HepG2 (cell line): ENCODE results near the gene CACTIN. TPM values are rescaled to one million over a fixed set of nuclear protein-coding genes. Genes with fewer than 3 reads are reported as not detected.
A peak's percentile ranks its signal among the peaks of the same experiment; 100 is the strongest.

Source experiments
- BORCS8-MEF2B ChIP-seq: sonication (generic); formaldehyde crosslinking; IDR thresholded peaks from 2 replicates; pipeline ENCODE4 v1.8.0; 2022; ENCODE audit warnings: mild to moderate bottlenecking, missing genetic modification reagents
- CBFB ChIP-seq: sonication (generic); formaldehyde crosslinking; IDR thresholded peaks from 2 replicates; pipeline ENCODE4 v1.4.0; 2020; ENCODE audit warnings: missing genetic modification reagents
- GTF3A ChIP-seq: sonication (generic); formaldehyde crosslinking; conservative IDR thresholded peaks from 2 replicates; pipeline ENCODE4 v1.4.0; 2020; ENCODE audit warnings: mild to moderate bottlenecking, missing genetic modification reagents
- NBN ChIP-seq: fragments of 450-650 bp; conservative IDR thresholded peaks from 2 replicates; pipeline ENCODE4 v1.6.1; 2017
- SAFB2 ChIP-seq: sonication (generic); formaldehyde crosslinking; IDR thresholded peaks from 2 replicates; pipeline ENCODE4 v1.5.1; 2020; ENCODE audit warnings: missing genetic modification reagents, low read depth, mild to moderate bottlenecking, borderline replicate concordance
- SIN3A ChIP-seq: IDR thresholded peaks from 2 replicates; pipeline ENCODE4 v1.6.1; 2011; ENCODE audit warnings: low read depth, mild to moderate bottlenecking, control low read depth, low read length, borderline replicate concordance
- SMC3 ChIP-seq: IDR thresholded peaks from 2 replicates; pipeline ENCODE4 v1.6.1; 2011; ENCODE audit warnings: low read length, improper control_type of control experiment
- SP140L ChIP-seq: sonication (generic); formaldehyde crosslinking; IDR thresholded peaks from 2 replicates; pipeline ENCODE4 v1.4.0; 2020; ENCODE audit warnings: missing genetic modification reagents, borderline replicate concordance
- SP4 ChIP-seq: sonication (generic); formaldehyde crosslinking; IDR thresholded peaks from 2 replicates; pipeline ENCODE4 v1.8.1; 2023; ENCODE audit warnings: mild to moderate bottlenecking, missing genetic modification reagents
- SP5 ChIP-seq: IDR thresholded peaks from 2 replicates; pipeline ENCODE4 v1.6.1; 2016; ENCODE audit warnings: low read depth, borderline replicate concordance
- TAF15 ChIP-seq: fragments of 200-400 bp; formaldehyde crosslinking; IDR thresholded peaks from one replicate; pipeline ENCODE4 v1.6.1; 2018; ENCODE audit warnings: mild to moderate bottlenecking, low read depth, low read length; ENCODE audit not compliant: poor library complexity, severe bottlenecking
- XRCC5 ChIP-seq: fragments of 200-400 bp; formaldehyde crosslinking; optimal IDR thresholded peaks from 2 replicates; pipeline ENCODE3; 2017; ENCODE audit warnings: mild to moderate bottlenecking, low read length
- ZFX ChIP-seq: sonication (generic); formaldehyde crosslinking; IDR thresholded peaks from 2 replicates; pipeline ENCODE4 v1.4.0; 2020; ENCODE audit warnings: mild to moderate bottlenecking, low read depth, missing genetic modification reagents, moderate library complexity
- ZNF260 ChIP-seq: sonication (generic); formaldehyde crosslinking; IDR thresholded peaks from 2 replicates; pipeline ENCODE4 v1.4.0; 2020; ENCODE audit warnings: missing genetic modification reagents, low read depth, mild to moderate bottlenecking, borderline replicate concordance
- ZNF264 ChIP-seq: sonication (generic); formaldehyde crosslinking; IDR thresholded peaks from 2 replicates; pipeline ENCODE4 v1.4.0; 2020; ENCODE audit warnings: missing genetic modification reagents
- ZNF446 ChIP-seq: sonication (generic); formaldehyde crosslinking; IDR thresholded peaks from 2 replicates; pipeline ENCODE4 v1.5.0; 2020; ENCODE audit warnings: mild to moderate bottlenecking, missing genetic modification reagents
- ZSCAN21 ChIP-seq: sonication (generic); formaldehyde crosslinking; IDR thresholded peaks from 2 replicates; pipeline ENCODE4 v1.8.0; 2022; ENCODE audit warnings: mild to moderate bottlenecking, missing genetic modification reagents, moderate library complexity, borderline replicate concordance
- polyA plus RNA-seq, 8 experiments: library from polyadenylated mRNA; depleted of rRNA in 3 of 8; stranded (reverse) in 7 of 8; unstranded in 1 of 8; fragments of >200 nt; fragmentation: Illumina TruSeq in 4 of 8; extraction: Trizol in 4 of 8; gene quantifications; 2 replicates each; pipeline versions ENCODE4 v1.2.1 to v1.2.3, GENCODE V29; 2011 to 2016; ENCODE audit warnings: low read depth in 4 of 8, missing spikeins in 1 of 8, mixed read lengths in 1 of 8; ENCODE audit not compliant: insufficient read depth in 1 of 8
- total RNA-seq, 5 experiments: library from RNA; depleted of rRNA; stranded (reverse); fragments of >200 nt; fragmentation: Illumina TruSeq; extraction: Trizol; gene quantifications; 2 replicates each; pipeline ENCODE4 v1.2.3, GENCODE V29; 2016; ENCODE audit warnings: low read depth in 1 of 5
- TF ChIP-seq, protein P1 (sequence below): sonication (generic); formaldehyde crosslinking; IDR thresholded peaks from 2 replicates; pipeline ENCODE4 v1.9.0; 2022; ENCODE audit warnings: missing genetic modification reagents, mild to moderate bottlenecking, borderline replicate concordance
- TF ChIP-seq, protein P2 (sequence below): sonication (generic); formaldehyde crosslinking; IDR thresholded peaks from 2 replicates; pipeline ENCODE4 v1.4.0; 2020; ENCODE audit warnings: missing genetic modification reagents, mild to moderate bottlenecking, borderline replicate concordance
- TF ChIP-seq, protein P3 (sequence below): sonication (generic); formaldehyde crosslinking; IDR thresholded peaks from 2 replicates; pipeline ENCODE4 v1.4.0; 2020; ENCODE audit warnings: missing genetic modification reagents, borderline replicate concordance
- TF ChIP-seq, protein P4 (sequence below): IDR thresholded peaks from 2 replicates; pipeline ENCODE4 v1.6.1; 2012; ENCODE audit warnings: low read depth, low read length, improper control_type of control experiment
- TF ChIP-seq, protein P5 (sequence below): sonication (generic); formaldehyde crosslinking; IDR thresholded peaks from 2 replicates; pipeline ENCODE4 v1.8.1; 2023; ENCODE audit warnings: mild to moderate bottlenecking, missing genetic modification reagents, borderline replicate concordance

The CACTIN gene
- total and polyA plus RNA-seq, 2 of the 13 experiments (the other 11 are each of a cell fraction or from before 2014, with no cell fraction given) = 10.0 to 16.6 TPM

DNA sequence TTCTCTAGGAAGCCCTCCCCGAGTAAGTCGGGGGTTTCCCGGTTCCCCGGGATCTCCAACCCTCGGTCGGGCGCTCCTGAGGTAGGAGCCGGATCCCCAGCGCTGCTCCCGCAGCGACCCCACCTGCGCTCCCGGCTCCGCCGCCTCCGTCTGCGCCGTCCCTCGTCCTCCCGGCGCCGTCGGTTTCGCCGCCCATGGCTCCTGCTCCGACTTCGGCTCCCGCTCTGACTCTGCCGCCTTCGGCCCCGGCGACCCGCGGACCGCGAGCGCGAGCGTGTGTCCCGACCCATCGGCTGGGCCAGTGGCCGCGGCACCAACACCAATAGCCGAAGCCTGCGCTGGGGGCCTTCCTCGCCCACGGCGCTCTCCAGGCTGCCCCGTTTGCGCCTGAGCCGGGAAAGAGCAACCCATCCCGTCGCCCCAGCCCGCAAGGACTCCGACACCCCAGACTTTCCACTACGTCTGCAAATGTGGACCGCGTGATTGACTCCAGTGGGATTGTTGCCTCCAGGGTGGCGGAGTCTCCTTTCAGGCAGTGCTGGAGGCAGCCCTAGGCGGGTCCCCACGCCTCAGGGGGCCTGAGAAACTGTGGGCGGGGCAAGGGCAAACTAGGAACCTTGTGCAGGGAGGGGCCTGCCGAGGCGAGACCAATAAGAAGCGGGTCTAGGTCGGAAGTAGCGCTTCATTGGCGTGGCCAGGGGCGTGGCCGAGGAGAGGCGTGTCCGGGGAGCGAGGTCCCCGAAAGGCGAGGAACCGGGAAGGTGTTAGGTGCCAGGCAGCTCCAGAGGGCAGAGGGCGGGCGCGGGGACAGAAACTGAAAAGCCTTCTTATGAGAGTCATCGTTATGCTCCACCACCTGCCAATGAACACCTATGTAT, at the start of gene CACTIN (continued):
- TF ChIP-seq, protein P1, sequence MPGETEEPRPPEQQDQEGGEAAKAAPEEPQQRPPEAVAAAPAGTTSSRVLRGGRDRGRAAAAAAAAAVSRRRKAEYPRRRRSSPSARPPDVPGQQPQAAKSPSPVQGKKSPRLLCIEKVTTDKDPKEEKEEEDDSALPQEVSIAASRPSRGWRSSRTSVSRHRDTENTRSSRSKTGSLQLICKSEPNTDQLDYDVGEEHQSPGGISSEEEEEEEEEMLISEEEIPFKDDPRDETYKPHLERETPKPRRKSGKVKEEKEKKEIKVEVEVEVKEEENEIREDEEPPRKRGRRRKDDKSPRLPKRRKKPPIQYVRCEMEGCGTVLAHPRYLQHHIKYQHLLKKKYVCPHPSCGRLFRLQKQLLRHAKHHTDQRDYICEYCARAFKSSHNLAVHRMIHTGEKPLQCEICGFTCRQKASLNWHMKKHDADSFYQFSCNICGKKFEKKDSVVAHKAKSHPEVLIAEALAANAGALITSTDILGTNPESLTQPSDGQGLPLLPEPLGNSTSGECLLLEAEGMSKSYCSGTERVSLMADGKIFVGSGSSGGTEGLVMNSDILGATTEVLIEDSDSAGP (CRISPR knock-in tag) = peak; percentile 95
- TF ChIP-seq, protein P2, sequence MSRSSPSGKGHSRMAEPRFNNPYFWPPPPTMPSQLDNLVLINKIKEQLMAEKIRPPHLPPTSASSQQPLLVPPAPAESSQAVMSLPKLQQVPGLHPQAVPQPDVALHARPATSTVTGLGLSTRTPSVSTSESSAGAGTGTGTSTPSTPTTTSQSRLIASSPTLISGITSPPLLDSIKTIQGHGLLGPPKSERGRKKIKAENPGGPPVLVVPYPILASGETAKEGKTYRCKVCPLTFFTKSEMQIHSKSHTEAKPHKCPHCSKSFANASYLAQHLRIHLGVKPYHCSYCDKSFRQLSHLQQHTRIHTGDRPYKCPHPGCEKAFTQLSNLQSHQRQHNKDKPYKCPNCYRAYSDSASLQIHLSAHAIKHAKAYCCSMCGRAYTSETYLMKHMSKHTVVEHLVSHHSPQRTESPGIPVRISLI (CRISPR knock-in tag) = no peak
- TF ChIP-seq, protein P3, sequence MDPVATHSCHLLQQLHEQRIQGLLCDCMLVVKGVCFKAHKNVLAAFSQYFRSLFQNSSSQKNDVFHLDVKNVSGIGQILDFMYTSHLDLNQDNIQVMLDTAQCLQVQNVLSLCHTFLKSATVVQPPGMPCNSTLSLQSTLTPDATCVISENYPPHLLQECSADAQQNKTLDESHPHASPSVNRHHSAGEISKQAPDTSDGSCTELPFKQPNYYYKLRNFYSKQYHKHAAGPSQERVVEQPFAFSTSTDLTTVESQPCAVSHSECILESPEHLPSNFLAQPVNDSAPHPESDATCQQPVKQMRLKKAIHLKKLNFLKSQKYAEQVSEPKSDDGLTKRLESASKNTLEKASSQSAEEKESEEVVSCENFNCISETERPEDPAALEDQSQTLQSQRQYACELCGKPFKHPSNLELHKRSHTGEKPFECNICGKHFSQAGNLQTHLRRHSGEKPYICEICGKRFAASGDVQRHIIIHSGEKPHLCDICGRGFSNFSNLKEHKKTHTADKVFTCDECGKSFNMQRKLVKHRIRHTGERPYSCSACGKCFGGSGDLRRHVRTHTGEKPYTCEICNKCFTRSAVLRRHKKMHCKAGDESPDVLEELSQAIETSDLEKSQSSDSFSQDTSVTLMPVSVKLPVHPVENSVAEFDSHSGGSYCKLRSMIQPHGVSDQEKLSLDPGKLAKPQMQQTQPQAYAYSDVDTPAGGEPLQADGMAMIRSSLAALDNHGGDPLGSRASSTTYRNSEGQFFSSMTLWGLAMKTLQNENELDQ (CRISPR knock-in tag) = no peak
- TF ChIP-seq ZNF264 (CRISPR knock-in tag) = no peak
- TF ChIP-seq ZNF260 (CRISPR knock-in tag) = no peak
- TF ChIP-seq SAFB2 (CRISPR knock-in tag) = peak; percentile 77
- TF ChIP-seq XRCC5 = peak; percentile 83
- TF ChIP-seq SMC3 = no peak
- TF ChIP-seq ZNF446 (CRISPR knock-in tag) = 0 out of 2 replicates have a peak, but pooled peaks have one; percentile 68
- TF ChIP-seq, protein P4, sequence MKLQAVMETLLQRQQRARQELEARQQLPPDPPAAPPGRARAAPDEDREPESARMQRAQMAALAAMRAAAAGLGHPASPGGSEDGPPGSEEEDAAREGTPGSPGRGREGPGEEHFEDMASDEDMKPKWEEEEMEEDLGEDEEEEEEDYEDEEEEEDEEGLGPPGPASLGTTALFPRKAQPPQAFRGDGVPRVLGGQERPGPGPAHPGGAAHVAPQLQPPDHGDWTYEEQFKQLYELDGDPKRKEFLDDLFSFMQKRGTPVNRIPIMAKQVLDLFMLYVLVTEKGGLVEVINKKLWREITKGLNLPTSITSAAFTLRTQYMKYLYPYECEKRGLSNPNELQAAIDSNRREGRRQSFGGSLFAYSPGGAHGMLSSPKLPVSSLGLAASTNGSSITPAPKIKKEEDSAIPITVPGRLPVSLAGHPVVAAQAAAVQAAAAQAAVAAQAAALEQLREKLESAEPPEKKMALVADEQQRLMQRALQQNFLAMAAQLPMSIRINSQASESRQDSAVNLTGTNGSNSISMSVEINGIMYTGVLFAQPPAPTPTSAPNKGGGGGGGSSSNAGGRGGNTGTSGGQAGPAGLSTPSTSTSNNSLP = 0 out of 2 replicates have a peak, but pooled peaks have one; percentile 14
- 0 out of 2 replicates have a peak, but pooled peaks have one; percentile 39 for TF ChIP-seq GTF3A
- peak; percentile 89; the same call in 1 of the 2 replicates for TF ChIP-seq ZSCAN21
- TF ChIP-seq NBN = no peak
- TF ChIP-seq CBFB (CRISPR knock-in tag) = peak; percentile 89
- TF ChIP-seq TAF15 = no peak
- 0 out of 2 replicates have a peak, but pooled peaks have one; percentile 54 for TF ChIP-seq SP140L
- TF ChIP-seq SP4 (CRISPR knock-in tag) = peak; percentile 99
- peak; percentile 26; the same call in 1 of the 2 replicates for TF ChIP-seq BORCS8-MEF2B (CRISPR knock-in tag)
- TF ChIP-seq ZFX (CRISPR knock-in tag) = peak; percentile 89
- TF ChIP-seq, protein P5, sequence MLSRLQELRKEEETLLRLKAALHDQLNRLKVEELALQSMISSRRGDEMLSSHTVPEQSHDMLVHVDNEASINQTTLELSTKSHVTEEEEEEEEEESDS (CRISPR knock-in tag) = 0 out of 2 replicates have a peak, but pooled peaks have one; percentile 50
- TF ChIP-seq SIN3A = no peak
- TF ChIP-seq SP5 (CRISPR knock-in tag) = peak; percentile 31; the same call in 1 of the 2 replicates
